Measurements from ENCODE around the gene FOLR1.

DNA sequence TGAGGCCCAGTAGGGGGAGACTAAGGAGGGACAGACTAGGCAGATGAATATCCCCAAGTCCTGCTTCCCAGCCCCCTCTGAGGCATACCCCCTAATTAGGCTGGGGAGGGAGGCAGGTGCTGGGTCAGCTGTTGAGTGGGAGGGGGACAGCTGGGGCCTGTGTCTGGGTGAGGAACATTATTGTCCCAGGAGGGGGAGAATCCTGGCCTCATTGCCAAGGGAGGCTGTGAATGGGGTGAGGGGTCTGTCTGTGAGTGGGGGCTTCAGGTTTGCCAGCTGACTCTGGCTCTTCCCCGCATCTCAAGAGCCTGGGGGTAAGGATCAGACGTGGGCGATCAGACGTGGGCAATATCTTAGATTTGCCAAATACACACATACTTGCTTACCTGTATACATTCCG lies 34.8 kb downstream of the FOLR1 start:
- TF ChIP-seq EZH2 (IDR thresholded peaks at IDR 0.05) (no peak), POLR2AphosphoS5 (IDR thresholded peaks at IDR 0.05; ENCODE audit: borderline replicate concordance, low read depth, low read length) (no peak)
